Esophagus squamous epithelium (tissue), 5 donors: ENCODE data around the gene KCNJ6. TPM values are rescaled to one million over a fixed set of nuclear protein-coding genes. Genes with fewer than 3 reads are reported as not detected.

ENCODE experiments used
- DNase-seq: peaks from one replicate; lab custom pipeline; 2025; lab: John Stamatoyannopoulos, UW
- H3K27ac ChIP-seq, 4 donors: fragments of 200-600 bp; sonication (generic); one replicate each; pipeline ENCODE4 v1.5.1; 2016 to 2019; ENCODE audit warnings: mild to moderate bottlenecking in 1 of 4
- H3K27me3 ChIP-seq, 4 donors: fragments of 200-600 bp; sonication (generic); 1 replicate in 3 of 4; 2 replicates in 1 of 4; pipeline versions ENCODE4 v1.5.1 to v1.6.0; 2017 to 2021; ENCODE audit warnings: antibody characterized with exemption in 1 of 4
- H3K36me3 ChIP-seq, 3 donors: fragments of 200-600 bp; sonication (generic); one replicate each; pipeline ENCODE4 v1.5.1; 2016 to 2019
- H3K4me1 ChIP-seq, 3 donors: fragments of 200-600 bp; sonication (generic); one replicate each; pipeline ENCODE4 v1.5.1; 2017 to 2019
- H3K4me3 ChIP-seq, 4 donors: fragments of 200-600 bp; sonication (generic); 1 replicate in 3 of 4; 2 replicates in 1 of 4; pipeline ENCODE4 v1.5.1; 2016 to 2019; ENCODE audit warnings: mild to moderate bottlenecking in 2 of 4, moderate library complexity in 1 of 4
- H3K9me3 ChIP-seq, 3 donors: fragments of 200-600 bp; sonication (generic); one replicate each; pipeline ENCODE4 v1.5.1; 2016 to 2019
- POLR2A ChIP-seq, 4 donors: fragments of 450-650 bp; IDR thresholded peaks; one replicate each; pipeline ENCODE4 v1.6.1; 2017; ENCODE audit warnings: antibody characterized with exemption in 4 of 4, mild to moderate bottlenecking in 4 of 4, moderate library complexity in 3 of 4
- WGBS, 2 donors: methylation state at CpG; one replicate each; pipeline ENCODE4 v1.1.5; 2018; 5-methylcytosine and 5-hydroxymethylcytosine counted together
- intact Hi-C: fragments of 100-400 bp; cut with DNase I; formaldehyde crosslinking; loops from one replicate; pipeline ENCODE4 v1.15.0; 2022
- total RNA-seq, 4 donors: library from RNA; depleted of rRNA; stranded (reverse); fragments of >200 nt; gene quantifications; one replicate each; pipeline ENCODE4 v1.1.0, GENCODE V29; 2016
- TF ChIP-seq, protein P1 (sequence below), 6 experiments: fragments of 450-650 bp in 4 of 6; fragments of 200-600 bp in 2 of 6; sonication (generic) in 2 of 6; IDR thresholded peaks; one replicate each; pipeline ENCODE4 v1.5.1; 2016 to 2019; ENCODE audit warnings: antibody characterized with exemption in 6 of 6, mild to moderate bottlenecking in 4 of 6, moderate library complexity in 4 of 6
- donor health status: DM: yes; HTN: yes; CAD: no.

Gene KCNJ6
- total RNA-seq, 4 donors from 2014 or later, result not detected

DNA sequence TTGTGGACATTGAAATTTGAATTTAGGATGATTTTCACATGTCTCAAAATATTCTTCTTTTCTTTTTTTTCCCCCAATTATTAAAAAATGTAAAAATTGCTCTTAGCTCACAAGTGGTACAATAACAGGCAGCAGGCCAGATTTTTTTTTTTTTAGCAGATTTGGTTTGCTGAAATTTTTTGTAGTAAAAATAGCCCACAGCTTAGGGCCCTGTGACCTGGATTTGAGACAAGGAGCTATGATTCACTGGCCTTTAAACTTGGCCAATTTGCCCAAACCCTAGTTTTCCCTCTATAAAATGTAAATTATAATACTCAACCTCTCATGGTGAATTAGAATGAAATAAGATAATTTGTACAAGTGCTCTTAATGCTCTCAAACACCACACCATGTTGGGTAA lies 295.9 kb downstream of the KCNJ6 start:
- no peak overlapping the region for H3K4me3 ChIP-seq
- H3K9me3 ChIP-seq, result no peaks in the 10 kb centered on the region
- intact Hi-C loops, result no loop called here
- no peaks in the 10 kb centered on the region for H3K36me3 ChIP-seq
- no peak for DNase-seq
- H3K27ac ChIP-seq, result no peak overlapping the region
- H3K27me3 ChIP-seq, result no peaks in the 10 kb centered on the region
- TF ChIP-seq, protein P1, sequence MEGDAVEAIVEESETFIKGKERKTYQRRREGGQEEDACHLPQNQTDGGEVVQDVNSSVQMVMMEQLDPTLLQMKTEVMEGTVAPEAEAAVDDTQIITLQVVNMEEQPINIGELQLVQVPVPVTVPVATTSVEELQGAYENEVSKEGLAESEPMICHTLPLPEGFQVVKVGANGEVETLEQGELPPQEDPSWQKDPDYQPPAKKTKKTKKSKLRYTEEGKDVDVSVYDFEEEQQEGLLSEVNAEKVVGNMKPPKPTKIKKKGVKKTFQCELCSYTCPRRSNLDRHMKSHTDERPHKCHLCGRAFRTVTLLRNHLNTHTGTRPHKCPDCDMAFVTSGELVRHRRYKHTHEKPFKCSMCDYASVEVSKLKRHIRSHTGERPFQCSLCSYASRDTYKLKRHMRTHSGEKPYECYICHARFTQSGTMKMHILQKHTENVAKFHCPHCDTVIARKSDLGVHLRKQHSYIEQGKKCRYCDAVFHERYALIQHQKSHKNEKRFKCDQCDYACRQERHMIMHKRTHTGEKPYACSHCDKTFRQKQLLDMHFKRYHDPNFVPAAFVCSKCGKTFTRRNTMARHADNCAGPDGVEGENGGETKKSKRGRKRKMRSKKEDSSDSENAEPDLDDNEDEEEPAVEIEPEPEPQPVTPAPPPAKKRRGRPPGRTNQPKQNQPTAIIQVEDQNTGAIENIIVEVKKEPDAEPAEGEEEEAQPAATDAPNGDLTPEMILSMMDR (IDR thresholded peaks at IDR 0.05), result no peak
- peaks cover 0 to 11% (median 10%) of the 10 kb centered on the region in 3 donors for H3K4me1 ChIP-seq

DNA sequence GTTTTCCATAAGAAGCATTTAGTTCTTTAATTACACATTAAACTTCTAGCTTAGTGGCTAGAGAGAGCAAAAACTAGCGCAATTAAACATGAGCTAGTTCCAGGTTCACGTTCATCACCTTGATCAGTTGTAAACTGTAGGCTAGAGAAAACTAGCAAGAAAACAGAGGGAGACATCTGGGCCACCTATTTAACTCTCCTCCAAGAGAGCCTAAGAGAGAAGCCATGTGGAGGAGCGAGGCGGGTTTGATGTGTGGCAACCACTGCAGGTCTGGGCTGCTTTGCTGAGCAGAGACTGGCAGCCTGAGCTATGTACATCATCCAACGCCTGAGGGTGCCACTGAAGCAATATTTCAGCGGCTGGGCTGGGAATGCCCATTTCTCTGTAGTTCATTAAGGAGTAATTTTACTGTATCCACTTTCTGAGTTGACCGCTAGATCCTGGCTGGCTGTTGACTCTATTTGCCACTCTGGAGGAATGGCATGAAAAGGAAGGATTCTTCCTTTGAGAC lies 296.7 kb downstream of the KCNJ6 start:
- Histone ChIP-seq H3K9me3 (no peaks in the 10 kb centered on the region), H3K27ac (no peak overlapping the region), H3K4me3 (no peak overlapping the region), H3K36me3 (no peaks in the 10 kb centered on the region), H3K27me3 (no peaks in the 10 kb centered on the region), H3K4me1 (peaks cover 0 to 11% (median 10%) of the 10 kb centered on the region in 3 donors)
- intact Hi-C loops, result no loop called here
- WGBS, 2 donors, result 39 to 61% methylated on average over 7 of the region's 7 CpGs
- no peak for DNase-seq
- no peak for TF ChIP-seq POLR2A (IDR thresholded peaks at IDR 0.05)
- TF ChIP-seq, protein P1 (IDR thresholded peaks at IDR 0.05), result peak in 1 of 6 experiments; percentile 20

DNA sequence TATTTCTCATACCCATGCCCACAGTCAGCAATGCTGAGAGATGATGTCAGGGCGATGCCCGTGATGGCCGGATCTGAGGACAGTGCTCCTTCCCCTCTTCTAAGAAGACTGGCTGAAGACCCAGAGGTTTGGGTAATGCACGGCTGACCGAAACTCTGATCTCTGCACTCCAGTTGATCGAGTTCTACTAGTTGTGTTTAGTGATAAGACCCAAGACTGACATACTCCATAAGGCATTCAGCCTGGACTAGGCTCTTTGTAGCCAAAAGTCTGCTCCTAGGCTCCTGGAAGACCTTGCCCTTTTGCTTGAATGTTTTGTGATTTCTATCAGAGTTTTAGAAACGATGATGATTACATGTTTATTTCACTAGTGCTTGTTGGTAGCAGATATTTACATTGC lies 298.2 kb downstream of the KCNJ6 start:
- intact Hi-C loops, result no loop called here
- Histone ChIP-seq H3K27me3 (no peaks in the 10 kb centered on the region), H3K4me1 (peaks cover 0 to 11% (median 5%) of the 10 kb centered on the region in 3 donors), H3K36me3 (no peaks in the 10 kb centered on the region), H3K27ac (no peak overlapping the region), H3K9me3 (no peaks in the 10 kb centered on the region), H3K4me3 (no peak overlapping the region)
- 88 to 93% methylated on average over 4 to 7 of the region's 7 CpGs for WGBS, 2 donors
- TF ChIP-seq, protein P1 (IDR thresholded peaks at IDR 0.05), result no peak
- no peak for TF ChIP-seq POLR2A (IDR thresholded peaks at IDR 0.05)
- no peak for DNase-seq

DNA sequence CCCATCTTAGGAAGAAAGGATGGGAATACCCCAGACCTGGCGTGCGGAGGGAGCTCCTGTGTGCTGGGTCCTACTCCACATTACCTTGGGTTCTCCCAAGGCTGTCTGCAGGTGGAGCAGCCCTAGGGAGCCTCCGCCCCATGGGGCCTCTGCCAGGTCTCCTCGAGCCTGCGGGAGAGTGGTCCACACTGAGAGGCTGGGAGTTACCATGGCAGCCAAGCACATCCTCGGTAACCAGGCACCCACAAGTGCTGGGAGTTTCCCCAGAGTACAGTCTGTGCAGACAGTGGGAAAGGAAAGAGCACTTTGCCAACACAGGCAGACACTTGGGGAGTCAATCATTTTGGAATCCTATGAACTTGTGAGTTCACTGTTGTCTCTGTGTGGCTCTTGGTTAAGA lies 300.3 kb downstream of the KCNJ6 start:
- Histone ChIP-seq H3K27me3 (no peaks in the 10 kb centered on the region), H3K9me3 (no peaks in the 10 kb centered on the region), H3K36me3 (no peaks in the 10 kb centered on the region), H3K27ac (no peak overlapping the region), H3K4me3 (no peak overlapping the region), H3K4me1 (peaks cover 0 to 11% (median 0%) of the 10 kb centered on the region in 3 donors)
- DNase-seq, result no peak
- intact Hi-C loops, result no loop called here
- 88 to 90% methylated on average over 2 to 5 of the region's 6 CpGs for WGBS, 2 donors
- TF ChIP-seq, protein P1 (IDR thresholded peaks at IDR 0.05), result no peak
- no peak for TF ChIP-seq POLR2A (IDR thresholded peaks at IDR 0.05)

DNA sequence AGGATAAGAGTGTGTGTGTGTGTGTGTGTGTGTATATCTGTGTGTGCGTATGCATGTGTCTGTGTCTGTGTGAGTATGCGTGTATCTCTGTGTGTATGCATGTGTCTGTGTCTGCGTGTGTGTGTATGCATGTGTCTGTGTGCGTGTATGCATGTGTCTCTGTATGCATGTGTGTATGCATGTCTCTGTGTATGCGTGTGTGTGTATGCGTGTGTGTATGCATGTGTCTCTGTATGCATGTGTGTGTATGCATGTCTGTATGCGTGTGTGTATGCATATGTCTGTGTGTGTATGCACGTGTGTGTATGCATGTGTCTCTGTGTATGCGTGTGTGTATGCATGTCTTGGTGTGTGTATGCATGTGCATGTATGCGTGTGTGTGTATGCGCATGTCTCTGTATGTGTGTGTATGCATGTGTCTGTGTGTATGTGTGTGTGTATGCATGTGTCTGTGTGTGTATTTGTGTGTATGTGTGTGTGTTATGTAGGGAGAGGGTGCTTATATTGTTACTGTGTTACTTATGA lies 301.8 kb downstream of the KCNJ6 start:
- no peak for TF ChIP-seq POLR2A (IDR thresholded peaks at IDR 0.05)
- TF ChIP-seq, protein P1 (IDR thresholded peaks at IDR 0.05), result no peak
- Histone ChIP-seq H3K4me3 (no peak overlapping the region), H3K27ac (no peak overlapping the region), H3K9me3 (no peaks in the 10 kb centered on the region), H3K36me3 (no peaks in the 10 kb centered on the region), H3K27me3 (no peaks in the 10 kb centered on the region), H3K4me1 (no peaks in the 10 kb centered on the region)
- intact Hi-C loops, result no loop called here
- DNase-seq, result no peak
- 77 to 88% methylated on average over 10 to 11 of the region's 11 CpGs for WGBS, 2 donors
